SU-DHL-6 (cell line): Measurements from ENCODE around the gene RRP12.
A peak's percentile ranks its signal among the peaks of the same experiment; 100 is the strongest.

Experiments used
- H2AFZ ChIP-seq: fragments of 200-600 bp; sonication (generic); 2 replicates; pipeline ENCODE4 v1.6.1; 2014; ENCODE audit warnings: low read depth, mild to moderate bottlenecking, moderate library complexity, mixed read lengths, antibody characterized with exemption, low read length; ENCODE audit not compliant: severe bottlenecking
- H3F3A ChIP-seq: fragments of 200-600 bp; shearing (Covaris generic); 2 replicates; pipeline ENCODE4 v1.6.0; 2016; ENCODE audit warnings: antibody characterized with exemption, mild to moderate bottlenecking; ENCODE audit not compliant: insufficient read depth
- H3K27ac ChIP-seq: fragments of 200-600 bp; sonication (generic); 2 replicates; pipeline ENCODE4 v1.5.1; 2016; ENCODE audit warnings: low read depth, mild to moderate bottlenecking, low read length, moderate library complexity, mixed read lengths
- H3K27me3 ChIP-seq: fragments of 200-600 bp; sonication (generic), shearing (Covaris generic); 2 replicates; pipeline ENCODE4 v1.6.0; 2014; ENCODE audit warnings: mild to moderate bottlenecking, low read length
- H3K36me3 ChIP-seq: fragments of 200-600 bp; sonication (generic); 2 replicates; pipeline ENCODE4 v1.6.1; 2014; ENCODE audit warnings: mild to moderate bottlenecking, low read length, mixed read lengths
- H3K4me2 ChIP-seq: fragments of 300-600, 200-600 bp; shearing (Covaris generic), sonication (generic); 2 replicates; pipeline ENCODE4 v1.6.0; 2014; ENCODE audit warnings: low read length, low read depth, mild to moderate bottlenecking; ENCODE audit not compliant: poor library complexity, severe bottlenecking
- H3K4me3 ChIP-seq: fragments of 200-600 bp; sonication (generic); 2 replicates; pipeline ENCODE4 v1.5.1; 2014; ENCODE audit warnings: antibody characterized with exemption, low read length, mild to moderate bottlenecking, mixed read lengths; ENCODE audit not compliant: insufficient read depth, poor library complexity, severe bottlenecking
- H3K79me2 ChIP-seq: fragments of 200-600 bp; sonication (generic); 2 replicates; pipeline ENCODE4 v1.6.1; 2014; ENCODE audit warnings: mild to moderate bottlenecking, low read length, moderate library complexity; ENCODE audit not compliant: insufficient read depth
- H3K9ac ChIP-seq: fragments of 200-600 bp; sonication (generic); 2 replicates; pipeline ENCODE4 v1.7.0; 2014; ENCODE audit warnings: mild to moderate bottlenecking, low read length
- H3K9me2 ChIP-seq: fragments of 200-600 bp; sonication (generic); replicated peaks from 2 replicates; pipeline ENCODE4 v1.6.1; 2014; ENCODE audit warnings: low read length; ENCODE audit not compliant: insufficient read depth
- H3K9me3 ChIP-seq: fragments of 200-600 bp; sonication (generic); 2 replicates; pipeline ENCODE4 v1.6.1; 2014; ENCODE audit warnings: low read length, mixed read lengths; ENCODE audit not compliant: insufficient read depth
- H4K20me1 ChIP-seq: fragments of 200-600 bp; sonication (generic); 2 replicates; pipeline ENCODE4 v1.6.1; 2014; ENCODE audit warnings: low read depth, mild to moderate bottlenecking, antibody characterized with exemption, low read length, moderate library complexity, mixed read lengths
- EZH2phosphoT487 ChIP-seq: fragments of 200-600 bp; sonication (generic), shearing (Covaris generic); conservative IDR thresholded peaks from 2 replicates; pipeline ENCODE4 v1.6.1; 2018; ENCODE audit warnings: mild to moderate bottlenecking, antibody characterized with exemption, low read length, moderate library complexity, mixed read lengths
- TF ChIP-seq, protein P1 (sequence below): fragments of 200-600 bp; sonication (generic); IDR thresholded peaks from one replicate; pipeline ENCODE4 v1.5.1; 2017; ENCODE audit warnings: antibody characterized with exemption, mild to moderate bottlenecking, low read length, moderate library complexity; ENCODE audit not compliant: insufficient read depth, poor library complexity, severe bottlenecking

RRP12 gene, protein sequence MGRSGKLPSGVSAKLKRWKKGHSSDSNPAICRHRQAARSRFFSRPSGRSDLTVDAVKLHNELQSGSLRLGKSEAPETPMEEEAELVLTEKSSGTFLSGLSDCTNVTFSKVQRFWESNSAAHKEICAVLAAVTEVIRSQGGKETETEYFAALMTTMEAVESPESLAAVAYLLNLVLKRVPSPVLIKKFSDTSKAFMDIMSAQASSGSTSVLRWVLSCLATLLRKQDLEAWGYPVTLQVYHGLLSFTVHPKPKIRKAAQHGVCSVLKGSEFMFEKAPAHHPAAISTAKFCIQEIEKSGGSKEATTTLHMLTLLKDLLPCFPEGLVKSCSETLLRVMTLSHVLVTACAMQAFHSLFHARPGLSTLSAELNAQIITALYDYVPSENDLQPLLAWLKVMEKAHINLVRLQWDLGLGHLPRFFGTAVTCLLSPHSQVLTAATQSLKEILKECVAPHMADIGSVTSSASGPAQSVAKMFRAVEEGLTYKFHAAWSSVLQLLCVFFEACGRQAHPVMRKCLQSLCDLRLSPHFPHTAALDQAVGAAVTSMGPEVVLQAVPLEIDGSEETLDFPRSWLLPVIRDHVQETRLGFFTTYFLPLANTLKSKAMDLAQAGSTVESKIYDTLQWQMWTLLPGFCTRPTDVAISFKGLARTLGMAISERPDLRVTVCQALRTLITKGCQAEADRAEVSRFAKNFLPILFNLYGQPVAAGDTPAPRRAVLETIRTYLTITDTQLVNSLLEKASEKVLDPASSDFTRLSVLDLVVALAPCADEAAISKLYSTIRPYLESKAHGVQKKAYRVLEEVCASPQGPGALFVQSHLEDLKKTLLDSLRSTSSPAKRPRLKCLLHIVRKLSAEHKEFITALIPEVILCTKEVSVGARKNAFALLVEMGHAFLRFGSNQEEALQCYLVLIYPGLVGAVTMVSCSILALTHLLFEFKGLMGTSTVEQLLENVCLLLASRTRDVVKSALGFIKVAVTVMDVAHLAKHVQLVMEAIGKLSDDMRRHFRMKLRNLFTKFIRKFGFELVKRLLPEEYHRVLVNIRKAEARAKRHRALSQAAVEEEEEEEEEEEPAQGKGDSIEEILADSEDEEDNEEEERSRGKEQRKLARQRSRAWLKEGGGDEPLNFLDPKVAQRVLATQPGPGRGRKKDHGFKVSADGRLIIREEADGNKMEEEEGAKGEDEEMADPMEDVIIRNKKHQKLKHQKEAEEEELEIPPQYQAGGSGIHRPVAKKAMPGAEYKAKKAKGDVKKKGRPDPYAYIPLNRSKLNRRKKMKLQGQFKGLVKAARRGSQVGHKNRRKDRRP (N-terminal part only)

DNA sequence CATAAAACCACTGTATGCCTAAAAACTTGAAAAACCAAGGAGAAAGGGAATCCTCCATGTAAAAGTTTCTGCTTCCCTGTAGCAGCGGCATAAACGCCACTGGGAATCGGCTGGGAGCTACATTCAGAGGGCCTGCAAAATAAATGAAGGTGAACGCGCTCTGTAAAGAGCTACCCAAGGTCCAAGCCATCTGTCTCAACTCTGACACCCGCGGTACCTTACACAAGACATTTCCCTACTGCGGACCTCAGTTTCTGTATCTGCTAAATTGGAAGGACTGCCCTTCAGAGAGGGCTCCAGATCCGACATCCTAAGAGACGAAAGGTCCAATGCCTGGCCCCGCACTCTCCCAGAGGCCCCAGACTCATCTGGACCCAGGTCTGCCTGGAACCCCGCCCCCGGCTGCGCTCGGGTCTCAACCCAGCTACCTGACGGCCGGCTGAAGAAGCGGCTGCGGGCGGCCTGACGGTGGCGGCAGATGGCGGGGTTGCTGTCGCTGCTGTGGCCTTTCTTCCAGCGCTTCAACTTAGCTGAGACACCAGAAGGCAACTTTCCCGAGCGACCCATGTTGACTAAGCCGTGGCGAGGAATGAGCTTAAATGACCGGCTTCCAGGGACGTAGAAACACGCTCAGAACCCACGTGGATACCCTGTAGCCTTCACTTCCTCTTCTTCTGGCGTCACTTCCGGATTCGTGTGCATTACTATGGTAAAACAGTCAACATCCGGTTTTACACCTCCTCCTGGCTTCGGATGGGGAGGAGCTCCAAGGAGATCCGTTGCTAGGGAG lies at the start of gene RRP12:
TSS of gene RRP12 (minus strand) at position 676 of the 790 bp plus-strand sequence. CDS start at position 567, 109 bp downstream.
- H3K27ac ChIP-seq = no peak within 1 kb of the TSS
- H3K36me3 ChIP-seq = peaks cover 4% of the 10 kb centered on the region; the same call in 1 of the 2 replicates
- H3K9me2 ChIP-seq = no peaks in the 10 kb centered on the region

DNA sequence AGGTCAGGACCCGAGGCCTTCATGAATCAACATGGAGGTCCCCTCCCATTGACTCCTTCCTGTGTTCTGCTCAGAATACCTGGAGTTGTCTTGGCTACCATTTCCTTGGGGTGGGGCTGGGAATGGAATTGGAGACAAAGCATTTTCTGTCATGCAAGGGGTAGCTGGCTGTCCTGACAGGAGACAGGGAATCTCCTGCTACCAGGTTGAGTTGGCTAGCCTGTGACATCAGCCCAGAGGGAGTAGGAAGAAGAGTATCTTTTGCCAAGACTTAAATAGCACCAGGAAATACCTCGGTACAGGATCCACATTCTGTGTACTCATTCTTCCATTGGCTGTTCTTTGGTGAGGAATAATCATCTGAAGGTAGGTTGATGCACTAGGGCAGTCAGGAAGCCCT lies 49.7 kb upstream of the RRP12 start:
- TF ChIP-seq, protein P1, sequence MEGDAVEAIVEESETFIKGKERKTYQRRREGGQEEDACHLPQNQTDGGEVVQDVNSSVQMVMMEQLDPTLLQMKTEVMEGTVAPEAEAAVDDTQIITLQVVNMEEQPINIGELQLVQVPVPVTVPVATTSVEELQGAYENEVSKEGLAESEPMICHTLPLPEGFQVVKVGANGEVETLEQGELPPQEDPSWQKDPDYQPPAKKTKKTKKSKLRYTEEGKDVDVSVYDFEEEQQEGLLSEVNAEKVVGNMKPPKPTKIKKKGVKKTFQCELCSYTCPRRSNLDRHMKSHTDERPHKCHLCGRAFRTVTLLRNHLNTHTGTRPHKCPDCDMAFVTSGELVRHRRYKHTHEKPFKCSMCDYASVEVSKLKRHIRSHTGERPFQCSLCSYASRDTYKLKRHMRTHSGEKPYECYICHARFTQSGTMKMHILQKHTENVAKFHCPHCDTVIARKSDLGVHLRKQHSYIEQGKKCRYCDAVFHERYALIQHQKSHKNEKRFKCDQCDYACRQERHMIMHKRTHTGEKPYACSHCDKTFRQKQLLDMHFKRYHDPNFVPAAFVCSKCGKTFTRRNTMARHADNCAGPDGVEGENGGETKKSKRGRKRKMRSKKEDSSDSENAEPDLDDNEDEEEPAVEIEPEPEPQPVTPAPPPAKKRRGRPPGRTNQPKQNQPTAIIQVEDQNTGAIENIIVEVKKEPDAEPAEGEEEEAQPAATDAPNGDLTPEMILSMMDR = no peak
- no peak for TF ChIP-seq EZH2phosphoT487
- H3K27ac ChIP-seq = no peak overlapping the region
- H3K4me3 ChIP-seq = no peak overlapping the region
- H4K20me1 ChIP-seq = no peaks in the 10 kb centered on the region; the same call in 1 of the 2 replicates
- no peaks in the 10 kb centered on the region for H3K9me3 ChIP-seq
- H3K9me2 ChIP-seq = no peaks in the 10 kb centered on the region
- no peak overlapping the region for H2AFZ ChIP-seq
- H3K79me2 ChIP-seq = peaks cover 42% of the 10 kb centered on the region
- H3K4me2 ChIP-seq = no peak overlapping the region
- H3K27me3 ChIP-seq = no peaks in the 10 kb centered on the region
- no peaks in the 10 kb centered on the region for H3K36me3 ChIP-seq
- no peak overlapping the region for H3K9ac ChIP-seq
- no peaks in the 10 kb centered on the region for H3F3A ChIP-seq

More for the DNA sequence above, at the start of gene RRP12:
- TF ChIP-seq EZH2phosphoT487 = no peak
- TF ChIP-seq, protein P1 = no peak
- Histone ChIP-seq H2AFZ (peak within 1 kb of the TSS; percentile 77), H4K20me1 (no peaks in the 10 kb centered on the region), H3K9me3 (no peaks in the 10 kb centered on the region), H3K9ac (peak within 1 kb of the TSS; percentile 65), H3K4me3 (peak within 1 kb of the TSS; percentile 90), H3K79me2 (peaks cover 17% of the 10 kb centered on the region; the same call in 1 of the 2 replicates), H3F3A (no peaks in the 10 kb centered on the region), H3K4me2 (peak within 1 kb of the TSS; percentile 93), H3K27me3 (no peaks in the 10 kb centered on the region)
